ENCODE results near the gene SH3BP1. TPM values are rescaled to one million over a fixed set of nuclear protein-coding genes. Genes with fewer than 3 reads are reported as not detected.

The SH3BP1 gene
- total and polyA plus RNA-seq, 2 of the 4 experiments (the other 2 are of a cell fraction) = 8.8 to 33.3 TPM

GRCh38 chr22:37677493-37677974, 38.1 kb downstream of the SH3BP1 start:
- H2BK5ac ChIP-seq (ENCODE audit: low read depth, low read length, poor library complexity, severe bottlenecking) = peak overlapping the region; percentile 87
- H3K18ac ChIP-seq (ENCODE audit: low read depth, low read length) = no peak overlapping the region
- H3K4me1 ChIP-seq (ENCODE audit: control insufficient read depth, insufficient read depth, low read length) = peaks cover 20% of the 10 kb centered on the region
- TF ChIP-seq, protein P1, sequence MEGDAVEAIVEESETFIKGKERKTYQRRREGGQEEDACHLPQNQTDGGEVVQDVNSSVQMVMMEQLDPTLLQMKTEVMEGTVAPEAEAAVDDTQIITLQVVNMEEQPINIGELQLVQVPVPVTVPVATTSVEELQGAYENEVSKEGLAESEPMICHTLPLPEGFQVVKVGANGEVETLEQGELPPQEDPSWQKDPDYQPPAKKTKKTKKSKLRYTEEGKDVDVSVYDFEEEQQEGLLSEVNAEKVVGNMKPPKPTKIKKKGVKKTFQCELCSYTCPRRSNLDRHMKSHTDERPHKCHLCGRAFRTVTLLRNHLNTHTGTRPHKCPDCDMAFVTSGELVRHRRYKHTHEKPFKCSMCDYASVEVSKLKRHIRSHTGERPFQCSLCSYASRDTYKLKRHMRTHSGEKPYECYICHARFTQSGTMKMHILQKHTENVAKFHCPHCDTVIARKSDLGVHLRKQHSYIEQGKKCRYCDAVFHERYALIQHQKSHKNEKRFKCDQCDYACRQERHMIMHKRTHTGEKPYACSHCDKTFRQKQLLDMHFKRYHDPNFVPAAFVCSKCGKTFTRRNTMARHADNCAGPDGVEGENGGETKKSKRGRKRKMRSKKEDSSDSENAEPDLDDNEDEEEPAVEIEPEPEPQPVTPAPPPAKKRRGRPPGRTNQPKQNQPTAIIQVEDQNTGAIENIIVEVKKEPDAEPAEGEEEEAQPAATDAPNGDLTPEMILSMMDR (conservative IDR thresholded peaks at IDR 0.05; ENCODE audit: low read depth, low read length) = no peak
- TF ChIP-seq CEBPB (IDR thresholded peaks at IDR 0.05; ENCODE audit: low read depth, low read length) = no peak
- TF ChIP-seq RFX5 (IDR thresholded peaks at IDR 0.05; ENCODE audit: low read depth, low read length) = no peak
- no peak for TF ChIP-seq MXI1 (IDR thresholded peaks at IDR 0.05; ENCODE audit: borderline replicate concordance, low read depth, low read length)
- TF ChIP-seq FOS (IDR thresholded peaks at IDR 0.05; ENCODE audit: low read depth, low read length) = no peak
- TF ChIP-seq MAFK (IDR thresholded peaks at IDR 0.05; ENCODE audit: low read depth, low read length) = no peak
- no peak for TF ChIP-seq CHD1 (IDR thresholded peaks at IDR 0.05; ENCODE audit: low read depth, low read length)
- no peak for TF ChIP-seq RCOR1 (IDR thresholded peaks at IDR 0.05; ENCODE audit: insufficient replicate concordance, low read length)
- TF ChIP-seq, protein P2, sequence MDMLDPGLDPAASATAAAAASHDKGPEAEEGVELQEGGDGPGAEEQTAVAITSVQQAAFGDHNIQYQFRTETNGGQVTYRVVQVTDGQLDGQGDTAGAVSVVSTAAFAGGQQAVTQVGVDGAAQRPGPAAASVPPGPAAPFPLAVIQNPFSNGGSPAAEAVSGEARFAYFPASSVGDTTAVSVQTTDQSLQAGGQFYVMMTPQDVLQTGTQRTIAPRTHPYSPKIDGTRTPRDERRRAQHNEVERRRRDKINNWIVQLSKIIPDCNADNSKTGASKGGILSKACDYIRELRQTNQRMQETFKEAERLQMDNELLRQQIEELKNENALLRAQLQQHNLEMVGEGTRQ (IDR thresholded peaks at IDR 0.05; ENCODE audit: low read depth, low read length) = no peak
- TF ChIP-seq, protein P3, sequence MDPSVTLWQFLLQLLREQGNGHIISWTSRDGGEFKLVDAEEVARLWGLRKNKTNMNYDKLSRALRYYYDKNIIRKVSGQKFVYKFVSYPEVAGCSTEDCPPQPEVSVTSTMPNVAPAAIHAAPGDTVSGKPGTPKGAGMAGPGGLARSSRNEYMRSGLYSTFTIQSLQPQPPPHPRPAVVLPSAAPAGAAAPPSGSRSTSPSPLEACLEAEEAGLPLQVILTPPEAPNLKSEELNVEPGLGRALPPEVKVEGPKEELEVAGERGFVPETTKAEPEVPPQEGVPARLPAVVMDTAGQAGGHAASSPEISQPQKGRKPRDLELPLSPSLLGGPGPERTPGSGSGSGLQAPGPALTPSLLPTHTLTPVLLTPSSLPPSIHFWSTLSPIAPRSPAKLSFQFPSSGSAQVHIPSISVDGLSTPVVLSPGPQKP (IDR thresholded peaks at IDR 0.05; ENCODE audit: borderline replicate concordance, low read depth, low read length) = no peak
- TF ChIP-seq RAD21 (IDR thresholded peaks at IDR 0.05; ENCODE audit: low read length) = no peak
- peak overlapping the region; percentile 61; the same call in 1 of the 2 replicates for H2AK5ac ChIP-seq (ENCODE audit: low read depth, low read length)
- 0 out of 3 replicates have a peak overlapping the region, but pooled peaks have one; percentile 7 for H2BK15ac ChIP-seq (ENCODE audit: low read depth, low read length)
- dilution Hi-C loops (cut with HindIII; ENCODE audit: low sequenced_read_pairs, unreplicated experiment) (no loop called here), intact Hi-C loops (cut with micrococcal nuclease) (loop anchor here (5.0 kb wide), 1 partner anchor 130 kb away; no protein-coding TSS in a partner anchor), in situ Hi-C loops (cut with MboI; ENCODE audit: low sequenced_read_pairs) (no loop called here)
- peak overlapping the region; percentile 93 for H3K23ac ChIP-seq (ENCODE audit: low read depth, low read length)
- H4K91ac ChIP-seq (ENCODE audit: insufficient read depth, low read depth, low read length) = peak overlapping the region; percentile 24; the same call in 1 of the 2 replicates
- WGBS, 2 experiments (ENCODE audit: extremely low coverage in 2 of 2, insufficient read length in 1 of 2) = 50% methylated on average over 1 of the region's 15 CpGs; no CpG with 5 or more reads in 1 of the 2 experiments
- H3K27me3 ChIP-seq (ENCODE audit: control insufficient read depth, insufficient read depth, low read length) = no peaks in the 10 kb centered on the region
- peak overlapping the region in 1 of 2 experiments; percentile 36; a peak in 1 of 4 replicates for H4K8ac ChIP-seq (ENCODE audit: low read depth in 2 of 2, low read length in 2 of 2)
- DNase-seq (no peak), ATAC-seq (ENCODE audit: low read depth) (no peak)
- peak overlapping the region; percentile 81 for H2AFZ ChIP-seq (replicated peaks; ENCODE audit: low read length, poor library complexity)
- 0 out of 2 replicates have a peak overlapping the region, but pooled peaks have one; percentile 9 for H2BK20ac ChIP-seq (ENCODE audit: low read depth, low read length)
- peak overlapping the region; percentile 97 for H3K4me2 ChIP-seq (ENCODE audit: low read depth, low read length)
- peak overlapping the region; percentile 84 for H3K56ac ChIP-seq (ENCODE audit: extremely low read depth, insufficient read depth, low read length)
- no peaks in the 10 kb centered on the region for H3K9me3 ChIP-seq (ENCODE audit: control insufficient read depth, insufficient read depth, low read length)
- H3K9me1 ChIP-seq (ENCODE audit: insufficient read depth, low read length) = no peaks in the 10 kb centered on the region; the same call in 1 of the 2 replicates
- peak overlapping the region; percentile 92 for H3K4me3 ChIP-seq (ENCODE audit: insufficient read depth, low read depth, low read length)
- no peak overlapping the region for H4K5ac ChIP-seq (ENCODE audit: low read depth, low read length)
- H4K20me1 ChIP-seq (ENCODE audit: insufficient read depth, low read length) = peaks cover 69% of the 10 kb centered on the region
- peaks cover 28% of the 10 kb centered on the region for H3K36me3 ChIP-seq (ENCODE audit: control insufficient read depth, insufficient read depth, low read length)
- peaks cover 12 to 58% of the 10 kb centered on the region in 2 experiments; a peak in 3 of 4 replicates for H3K79me1 ChIP-seq (ENCODE audit: low read depth in 1 of 2, low read length in 2 of 2)
- ChIA-PET CTCF (no interaction called here), POLR2A (ENCODE audit: unreplicated experiment) (interaction anchor here (0.6 to 2.8 kb wide), 4 partner anchors 19 to 165 kb away, joined by 4 to 14 read pairs (median 6); partner anchors contain the start of genes GGA1, PDXP and SH3BP1)
- H2AK9ac ChIP-seq (replicated peaks; ENCODE audit: low read depth, low read length, poor library complexity) = peak overlapping the region; percentile 98
- no peak overlapping the region for H2BK120ac ChIP-seq (ENCODE audit: low read depth, low read length)
- BruUV-seq (replicated peaks) = no TSS peak
- H3K4ac ChIP-seq (ENCODE audit: low read depth, low read length) = peak overlapping the region; percentile 75
- peak overlapping the region; percentile 84 for H3K27ac ChIP-seq (ENCODE audit: insufficient read depth, low read length)
- H3K9ac ChIP-seq (ENCODE audit: low read depth, low read length) = peak overlapping the region; percentile 85
- peak overlapping the region; percentile 97 for H3K14ac ChIP-seq (replicated peaks; ENCODE audit: low read depth, low read length)

Measured in IMR-90 (cell line).